ENCODE results near the gene RPL28.
A peak's percentile ranks its signal among the peaks of the same experiment; 100 is the strongest.

The RPL28 gene

DNA sequence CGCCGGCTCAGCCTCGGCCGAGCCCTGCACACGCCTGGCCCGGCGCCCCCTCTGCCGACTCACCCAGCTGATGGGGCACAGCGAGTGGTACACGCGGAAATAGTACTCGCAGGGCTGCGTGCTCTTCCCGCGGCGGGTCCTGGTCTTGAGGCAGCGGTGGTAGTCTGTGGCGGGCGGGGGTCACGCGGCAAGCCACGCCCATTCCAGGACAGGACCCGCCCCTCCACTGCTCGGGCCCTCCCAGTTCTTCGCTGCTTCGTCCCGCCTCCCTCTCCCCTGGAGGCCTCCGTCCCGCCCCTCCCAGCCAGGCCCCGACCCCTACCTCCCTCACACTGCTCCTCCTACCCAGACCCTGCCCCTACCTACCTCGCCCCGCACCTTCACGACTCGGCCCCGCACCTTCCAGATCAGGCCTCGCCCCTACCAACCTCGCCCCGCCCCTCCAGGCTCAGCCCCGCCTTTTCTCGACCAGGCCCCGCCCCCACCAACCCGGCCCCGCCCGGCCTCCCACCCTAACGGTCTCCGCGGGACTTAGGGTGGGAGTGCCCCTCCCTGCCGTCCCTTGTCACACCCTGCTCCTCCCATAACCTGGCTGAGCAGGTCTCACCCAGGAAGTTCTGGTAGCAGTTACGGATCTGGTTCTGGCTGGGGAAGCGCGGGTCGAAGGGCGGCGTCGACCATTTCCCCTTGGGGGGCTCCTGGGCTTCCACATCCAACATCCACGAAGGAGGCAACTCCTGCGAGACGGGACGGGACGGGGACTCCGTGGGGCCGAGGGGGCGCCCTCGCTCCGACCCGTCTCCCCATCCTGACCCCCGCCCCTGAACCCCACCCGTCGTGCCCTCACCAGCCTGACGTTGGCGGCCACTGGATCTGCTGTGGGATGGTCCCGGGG lies 31.7 kb upstream of the RPL28 start:
- DNase-seq: peak; percentile 76 to 80

- no peak for DNase-seq
Observed at GRCh38 chr19:55354698-55355212, 31.0 kb upstream of the RPL28 start, which contains the start of gene COX6B2. Gene COX6B2, minus strand, starts transcription at chr19:55354719. Its CDS starts 198 bp downstream, at chr19:55354521.

- no peak for DNase-seq
Observed at GRCh38 chr19:55355213-55355821, 30.4 kb upstream of the RPL28 start.

DNA sequence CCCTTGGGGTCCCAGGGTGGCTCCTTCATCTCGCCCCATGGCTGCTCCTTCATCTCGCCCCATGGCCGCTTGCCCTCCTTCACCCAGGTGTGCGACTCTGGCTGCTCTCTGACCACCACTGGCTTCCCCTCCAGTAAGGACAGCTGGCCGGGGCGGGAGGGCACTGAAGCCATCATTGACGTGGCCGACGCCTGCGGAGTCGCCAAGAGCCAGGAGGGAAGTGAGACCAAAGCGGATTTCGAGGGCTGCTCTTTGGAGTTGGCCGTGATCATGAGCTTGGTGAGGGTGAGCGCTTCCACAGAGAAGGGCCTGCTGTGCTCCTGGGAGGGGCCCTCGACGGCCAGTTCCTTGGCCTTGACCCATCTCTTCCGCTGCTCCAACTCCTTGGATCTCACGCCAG lies 27.2 kb upstream of the RPL28 start:
- no peak for DNase-seq

GRCh38 chr19:55358943-55359908 lies 26.5 kb upstream of the RPL28 start:
- no peak for DNase-seq

- DNase-seq: no peak
Observed at GRCh38 chr19:55360902-55361301, 24.8 kb upstream of the RPL28 start.

DNA sequence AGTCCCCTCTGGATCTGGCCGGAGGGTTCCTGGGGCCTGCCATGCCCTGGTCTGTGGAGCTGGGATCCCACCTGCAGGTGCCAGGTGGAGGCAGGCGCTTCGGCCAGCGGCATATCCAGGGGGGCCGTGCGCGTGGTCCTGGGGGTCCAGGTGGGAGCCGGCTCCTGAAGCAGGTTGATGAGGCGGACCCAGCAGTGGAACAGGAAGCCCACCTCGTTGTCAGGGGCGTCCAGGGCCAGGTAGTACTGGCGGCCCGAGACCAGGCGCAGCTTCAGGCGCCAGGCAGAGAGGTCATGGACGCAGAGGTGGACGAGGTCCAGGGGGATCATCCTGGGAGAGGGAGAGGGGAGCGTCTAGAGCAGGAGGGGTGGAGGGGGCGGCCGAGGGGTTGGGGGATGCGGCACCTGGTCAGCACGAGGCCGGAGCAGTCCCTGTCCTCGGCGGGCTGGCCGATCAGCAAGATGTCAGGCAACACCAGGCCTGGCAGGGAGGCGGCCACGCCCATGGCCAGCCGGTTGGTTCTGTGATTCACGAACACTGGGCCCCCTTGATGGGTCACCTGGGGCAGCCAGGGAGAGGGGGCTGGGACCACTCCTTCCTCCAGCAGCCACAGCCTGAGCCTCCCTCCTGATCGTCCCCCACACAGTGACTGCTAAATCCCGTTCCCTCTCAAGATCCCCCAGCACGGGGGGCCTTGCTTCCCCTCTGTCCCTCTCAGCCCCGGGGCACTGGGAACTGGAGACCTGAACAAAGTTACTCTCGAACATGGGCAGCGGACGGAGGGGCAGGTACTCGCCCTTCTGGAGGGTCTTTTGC lies 23.4 kb upstream of the RPL28 start:
- DNase-seq: no peak

- no peak for DNase-seq
Observed at GRCh38 chr19:55362990-55363716, 22.6 kb upstream of the RPL28 start, which contains the start of gene GARIN5B. Gene GARIN5B, minus strand, starts transcription at chr19:55363260. Its CDS starts 194 bp downstream, at chr19:55363066.

DNA sequence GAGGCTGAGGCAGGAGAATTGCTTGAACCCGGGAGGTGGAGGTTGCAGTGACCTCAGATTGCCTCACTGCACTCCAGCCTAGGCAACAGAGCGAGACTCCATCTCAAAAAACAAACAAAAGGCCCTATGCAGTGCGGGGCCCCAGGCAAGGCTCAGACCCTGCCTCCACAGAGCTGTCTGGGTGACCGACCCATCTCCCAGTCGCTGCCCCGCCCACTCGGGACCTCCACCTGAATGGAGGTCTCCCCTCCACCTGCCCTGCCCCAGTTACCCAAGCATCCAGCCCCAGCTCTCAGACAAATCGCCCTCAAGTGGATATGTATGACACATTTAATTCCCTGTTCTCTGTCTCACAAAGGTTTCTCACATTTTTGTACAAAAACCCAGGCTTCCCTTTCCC lies 20.5 kb upstream of the RPL28 start:
- DNase-seq: no peak

- no peak for DNase-seq
Observed at GRCh38 chr19:55365964-55366363, 19.8 kb upstream of the RPL28 start.

DNA sequence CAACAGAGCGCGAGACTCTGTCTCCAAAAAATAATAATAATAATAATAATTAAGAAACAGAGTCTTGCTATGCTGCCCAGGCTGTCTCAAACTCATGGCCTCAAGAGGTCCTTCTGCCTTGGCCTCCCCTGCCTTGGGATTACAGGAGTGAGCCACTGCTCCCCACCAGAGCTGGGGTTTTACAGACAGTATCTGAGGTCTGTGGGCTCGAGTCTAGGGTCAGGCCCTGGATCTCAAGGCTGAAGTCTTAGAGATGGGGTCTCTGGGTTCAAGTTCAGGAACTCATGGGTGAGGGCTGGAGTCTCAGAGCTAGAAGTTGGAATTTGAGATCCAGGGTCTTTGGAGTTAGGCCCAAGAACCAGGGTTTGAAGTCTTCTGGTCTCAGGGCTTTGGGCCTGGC lies 18.9 kb upstream of the RPL28 start:
- no peak for DNase-seq

GRCh38 chr19:55368106-55368505 lies 17.6 kb upstream of the RPL28 start:
- no peak for DNase-seq

- DNase-seq: no peak
Observed at GRCh38 chr19:55368701-55369563, 16.8 kb upstream of the RPL28 start.

DNA sequence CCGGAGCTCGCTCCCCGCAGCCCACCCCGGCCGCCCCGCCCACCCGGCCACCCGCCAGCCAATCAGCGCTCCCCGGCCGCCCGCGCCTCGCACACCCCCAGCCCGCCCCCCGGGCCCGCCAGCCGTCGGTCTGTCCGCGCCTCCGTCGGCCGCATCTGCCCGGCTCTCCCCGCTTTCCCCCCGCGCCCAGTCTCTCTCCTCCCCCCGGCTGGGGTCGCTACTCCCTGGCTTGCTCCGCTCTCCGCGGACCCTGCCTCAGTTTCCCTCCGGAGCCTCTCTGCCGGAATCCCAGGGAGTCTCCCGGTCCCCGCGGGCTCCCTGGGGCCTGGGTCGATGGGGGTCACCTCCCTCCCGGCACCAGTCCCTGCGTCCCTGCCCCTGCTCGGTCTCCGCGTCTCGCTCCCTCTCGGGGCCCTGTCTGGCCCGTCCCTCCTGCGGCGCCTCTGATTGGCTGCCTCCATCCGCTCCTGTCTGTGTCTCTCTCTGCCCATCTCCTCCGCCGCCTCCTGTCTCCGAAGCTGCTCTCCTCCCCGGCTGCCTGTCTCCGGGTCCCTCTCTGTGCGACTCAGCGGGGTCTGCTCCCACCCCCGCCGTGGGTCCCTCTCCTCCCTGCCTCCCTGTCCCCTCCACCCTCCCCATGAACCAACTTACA lies 16.0 kb upstream of the RPL28 start:
- DNase-seq: peak in 1 of 2 donors; percentile 17

GRCh38 chr19:55370305-55370988 lies 15.3 kb upstream of the RPL28 start, which contains the start of gene IL11:
Gene IL11, minus strand, starts transcription at chr19:55370463. Its CDS starts 153 bp downstream, at chr19:55370310.
- no peak for DNase-seq

DNA sequence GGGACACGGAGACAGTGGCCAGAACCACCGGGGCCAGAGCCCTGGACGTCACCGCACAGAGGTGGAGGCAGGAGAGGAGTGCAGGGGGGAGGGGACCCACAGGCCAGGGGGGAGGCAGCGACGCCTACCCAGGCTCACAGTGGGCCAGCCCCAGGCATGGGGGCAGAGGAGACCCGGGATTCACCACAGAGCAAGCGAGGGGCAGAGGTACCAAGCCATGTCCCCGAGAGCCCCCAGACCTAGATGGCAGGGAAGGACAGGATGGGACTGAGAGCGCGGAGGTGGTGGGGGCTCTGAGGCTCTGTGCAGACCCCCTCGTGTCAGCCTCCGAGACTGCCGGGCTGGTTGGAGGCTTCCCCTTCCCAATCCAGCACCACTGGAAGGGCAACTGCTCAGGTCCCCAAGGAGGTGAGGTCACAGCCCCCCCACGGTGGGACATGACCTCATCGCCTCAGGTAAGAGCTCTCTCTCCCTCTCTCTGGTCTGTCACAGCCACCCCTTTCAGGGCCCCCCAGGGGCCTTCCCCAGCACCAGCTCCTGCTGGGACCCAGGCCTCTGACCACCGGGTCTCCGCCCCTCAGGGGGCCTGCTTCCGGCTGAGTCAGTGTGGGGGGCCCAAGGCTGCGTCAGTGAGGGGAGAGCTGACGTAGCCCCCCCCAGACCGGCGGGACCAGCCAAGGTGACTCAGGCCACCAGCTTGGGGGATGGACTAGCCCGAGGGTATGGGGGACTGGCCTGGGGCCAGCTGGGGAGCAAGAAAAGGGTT lies 13.2 kb upstream of the RPL28 start:
- no peak for DNase-seq

GRCh38 chr19:55373306-55373992 lies 12.3 kb upstream of the RPL28 start:
- DNase-seq: no peak

Data from CD4-positive, alpha-beta T cell treated with Interleukin-4 for 1 hour (primary cell).